CD4-positive, alpha-beta T cell treated with Interferon gamma for 1 hour (primary cell): ENCODE results near the gene SCARB2.
A peak's percentile ranks its signal among the peaks of the same experiment; 100 is the strongest.

Experiments
- DNase-seq: peaks from one replicate; pipeline ENCODE4 v3.0.0-alpha.2; 2020

Gene SCARB2

DNA sequence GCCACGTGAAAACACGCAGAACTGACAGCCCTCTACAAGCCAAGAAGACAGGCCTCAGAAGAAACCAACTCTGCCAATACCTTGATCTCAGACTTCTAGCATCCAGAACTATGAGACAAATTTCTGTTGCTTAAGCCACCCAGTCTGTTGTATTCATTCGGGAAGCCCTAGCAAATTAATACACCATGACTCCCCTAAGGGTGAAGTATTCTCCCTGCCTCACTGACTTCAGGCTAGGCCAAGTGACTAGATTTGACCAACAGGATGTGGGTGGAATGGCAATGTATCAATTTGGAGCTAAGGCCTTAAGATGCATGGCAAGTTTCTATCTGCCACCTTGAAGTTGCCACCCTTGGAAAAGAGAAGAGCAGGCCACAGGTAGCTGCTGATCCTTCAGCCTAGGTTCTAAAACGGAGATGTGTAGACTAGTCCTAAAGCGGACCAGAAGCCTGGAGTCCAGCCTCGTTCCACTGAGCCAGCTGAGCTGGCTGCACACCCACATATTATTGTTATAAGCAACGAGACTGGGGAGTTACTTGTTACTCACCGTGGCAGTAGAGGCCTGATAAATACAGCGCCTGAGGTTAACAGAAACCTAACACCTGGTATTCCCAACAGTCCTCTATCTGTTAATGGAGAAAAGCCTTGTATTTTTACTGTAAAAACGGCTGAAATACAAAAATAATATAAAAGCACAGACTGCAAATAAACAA, 16.4 kb downstream of the SCARB2 start:
- DNase-seq = no peak

DNA sequence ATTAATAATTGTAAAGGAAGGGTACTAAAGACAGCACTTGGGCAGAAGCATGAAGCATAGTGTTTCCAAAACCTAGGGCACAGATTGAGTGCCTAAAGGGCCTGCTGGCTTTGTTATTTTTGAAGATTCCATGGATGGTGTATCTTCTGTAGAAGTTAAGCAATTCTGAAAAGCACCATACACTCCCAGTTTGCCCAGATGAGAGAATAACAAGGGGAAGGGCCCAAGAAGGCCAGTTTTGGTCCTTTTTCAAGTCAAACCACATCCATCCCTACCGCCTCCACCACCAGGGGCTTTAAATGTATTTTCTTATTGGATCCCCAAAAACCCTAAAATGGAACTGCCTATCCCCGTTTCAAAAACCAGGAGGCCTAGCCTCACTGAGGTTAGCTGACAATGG, 17.2 kb downstream of the SCARB2 start:
- no peak for DNase-seq

DNA sequence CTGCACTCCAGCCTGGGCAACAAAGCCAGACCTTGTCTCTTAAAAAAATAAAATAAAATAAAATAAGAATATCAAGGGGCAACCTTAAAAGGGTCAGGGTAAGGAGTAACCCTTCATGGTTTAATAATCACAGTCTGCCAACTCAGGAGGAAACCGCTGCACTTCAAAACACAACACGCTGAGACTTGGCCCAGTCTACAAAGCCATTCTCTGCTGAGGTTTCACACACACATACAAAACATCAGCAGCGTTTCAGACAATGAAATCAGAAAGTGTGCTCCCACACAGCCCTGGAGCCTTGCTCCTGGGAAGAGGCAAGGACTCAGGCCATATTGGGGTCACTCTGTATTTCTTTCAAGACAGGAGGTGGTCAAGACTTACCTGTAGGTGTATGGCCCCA, 18.3 kb downstream of the SCARB2 start:
- no peak for DNase-seq

DNA sequence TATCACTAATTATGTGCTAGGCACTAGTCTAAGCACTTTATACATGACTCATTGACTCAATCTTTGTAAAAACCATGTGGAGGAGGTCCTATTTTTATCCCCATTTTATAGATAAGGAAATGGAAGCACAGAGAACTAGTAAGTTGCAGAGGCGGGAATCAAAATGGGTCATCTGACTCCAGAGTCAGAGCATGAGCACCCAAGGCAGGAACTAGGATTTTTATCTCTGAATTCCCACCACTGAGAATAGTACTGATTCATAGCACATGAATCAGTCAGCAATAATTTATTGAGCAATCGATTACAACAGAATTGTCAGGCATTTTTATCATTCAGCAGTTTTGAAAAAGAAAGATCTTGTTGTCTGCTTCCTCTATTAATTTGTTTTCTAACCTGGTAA, 19.3 kb downstream of the SCARB2 start:
- DNase-seq = no peak

DNA sequence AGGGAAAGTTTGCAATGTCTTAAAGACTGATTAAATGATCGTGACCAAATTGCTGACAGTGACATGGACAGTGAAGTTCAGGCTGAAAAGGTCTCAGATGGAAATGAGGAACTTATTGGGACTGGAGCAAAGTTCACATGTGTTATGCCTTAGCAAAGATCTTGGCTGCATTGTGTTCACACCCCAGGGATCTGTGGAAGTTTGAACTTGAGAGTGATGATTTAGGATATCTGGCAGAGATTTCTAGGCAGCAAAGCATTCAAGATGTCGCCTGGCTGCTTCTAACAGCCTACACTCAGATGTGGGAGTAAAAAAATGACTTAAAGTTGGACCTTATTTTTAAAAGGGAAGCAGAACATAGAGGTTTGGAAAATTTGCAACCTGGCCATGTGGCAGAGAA, 21.4 kb downstream of the SCARB2 start:
- no peak for DNase-seq

DNA sequence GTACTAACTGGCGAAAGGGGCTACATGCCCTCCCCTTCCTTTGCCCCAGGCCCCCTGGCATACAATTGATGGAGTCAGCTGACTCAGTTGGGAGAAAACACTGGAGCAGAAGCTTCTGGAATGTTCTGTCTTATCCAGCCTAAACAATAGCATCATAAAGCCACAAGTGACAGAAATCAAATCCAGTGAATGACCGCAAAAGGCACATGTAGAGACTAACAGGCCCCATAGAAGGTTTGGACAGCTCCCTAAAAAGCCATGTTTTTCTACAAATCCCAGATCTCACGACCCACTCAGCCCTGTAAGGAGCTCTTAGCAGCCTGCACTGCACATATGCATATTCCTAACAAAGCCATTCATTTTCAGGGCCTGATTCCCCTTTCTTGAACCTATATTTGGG, 25.1 kb downstream of the SCARB2 start:
- no peak for DNase-seq

DNA sequence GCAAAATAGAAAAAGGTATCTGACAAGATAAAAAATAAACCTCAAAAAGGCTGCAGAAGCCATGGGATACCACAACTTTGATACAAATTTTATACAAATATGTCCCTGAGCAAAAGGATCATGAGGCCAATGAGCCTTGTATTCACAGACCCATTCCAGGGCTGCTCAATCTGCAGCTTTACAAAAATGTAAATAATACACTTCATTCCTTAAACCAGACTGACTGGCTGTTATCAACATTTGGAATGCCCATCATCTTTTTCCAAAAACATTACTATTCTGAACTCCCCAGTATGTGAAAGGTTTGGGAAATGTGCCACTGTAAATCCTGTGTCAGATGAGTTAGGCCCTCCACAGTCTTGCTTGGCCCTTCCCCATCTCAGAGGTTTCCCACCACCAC, 25.5 kb downstream of the SCARB2 start:
- no peak for DNase-seq

DNA sequence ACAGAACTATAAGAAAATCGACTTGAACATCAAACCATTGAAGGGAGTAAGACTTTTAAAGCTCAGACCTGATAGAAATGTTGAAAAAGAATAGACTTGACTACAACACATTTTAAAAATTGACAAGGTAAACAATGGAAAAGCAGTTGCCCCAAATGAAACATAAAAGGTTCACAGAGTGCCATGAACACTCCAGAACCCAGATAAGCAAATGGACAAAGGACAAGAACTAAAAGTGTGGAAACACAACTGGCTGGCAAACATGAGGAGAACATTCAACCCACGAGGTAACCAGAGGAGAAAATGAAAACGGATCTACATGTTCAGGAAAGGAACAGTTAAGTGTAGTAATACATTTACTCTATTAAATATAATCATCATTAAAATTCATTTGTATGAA, 26.5 kb downstream of the SCARB2 start:
- no peak for DNase-seq

DNA sequence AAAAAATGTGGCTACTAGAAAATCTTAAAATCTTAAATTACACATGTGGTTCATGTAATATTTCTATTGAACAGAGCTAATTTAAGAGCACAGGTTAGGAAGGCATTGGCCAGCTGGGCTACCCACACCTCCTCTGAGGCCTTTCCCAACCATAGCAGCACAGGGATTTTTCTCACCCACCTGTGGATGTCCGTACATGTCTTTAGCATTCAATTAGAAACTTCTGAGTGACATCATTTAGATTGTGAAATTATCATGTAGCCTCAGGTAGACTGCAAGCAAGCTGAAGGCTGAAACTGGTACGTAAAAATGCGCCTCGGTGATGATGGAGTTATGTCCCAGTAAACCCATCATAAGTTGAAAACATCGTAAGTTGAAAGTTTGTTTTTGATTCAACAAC, 31.2 kb downstream of the SCARB2 start:
- DNase-seq = no peak

DNA sequence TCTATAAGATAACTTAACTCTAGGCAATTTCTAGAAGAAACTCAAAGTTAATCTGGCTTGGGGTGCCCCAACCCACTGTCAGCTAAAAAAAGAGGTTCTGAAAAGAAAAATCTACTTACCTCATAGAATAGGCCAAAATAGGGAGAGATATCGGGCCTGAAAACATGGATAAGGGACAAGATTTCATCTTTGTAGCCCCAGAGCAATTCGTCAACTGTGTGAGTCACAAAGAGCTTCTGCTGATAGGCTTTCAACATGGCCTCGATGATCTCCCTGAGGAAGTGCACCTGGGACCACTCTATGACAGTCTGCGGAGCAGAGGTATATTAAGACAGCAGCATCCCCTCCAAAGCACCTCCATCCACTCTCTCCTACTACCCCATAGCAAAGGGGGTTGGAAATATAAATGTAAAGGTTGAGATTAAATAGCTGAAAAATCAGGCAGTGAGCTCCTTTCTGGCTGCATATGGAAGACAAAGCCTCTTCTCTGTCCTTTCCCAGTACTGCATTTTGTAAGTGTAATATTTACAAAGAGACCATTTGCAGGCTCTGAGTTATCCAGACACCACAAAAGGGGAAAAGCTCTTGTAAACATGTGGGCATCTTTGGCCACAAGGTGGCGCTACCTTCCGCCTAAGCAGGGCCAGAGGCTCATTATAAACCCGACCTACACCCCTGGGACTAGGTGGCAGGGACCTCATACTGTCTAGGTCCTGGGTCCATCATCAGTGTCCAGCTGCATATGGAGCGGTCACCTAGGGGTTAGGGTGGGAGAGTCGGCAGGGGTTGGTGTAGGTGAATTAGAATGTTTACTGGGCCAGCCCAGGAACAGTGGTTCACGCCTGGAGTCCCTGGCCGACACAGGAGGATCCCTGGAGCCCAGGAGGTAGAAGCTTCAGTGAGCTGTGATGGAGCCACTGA, 34.0 kb downstream of the SCARB2 start:
- peak; percentile 72 for DNase-seq

DNA sequence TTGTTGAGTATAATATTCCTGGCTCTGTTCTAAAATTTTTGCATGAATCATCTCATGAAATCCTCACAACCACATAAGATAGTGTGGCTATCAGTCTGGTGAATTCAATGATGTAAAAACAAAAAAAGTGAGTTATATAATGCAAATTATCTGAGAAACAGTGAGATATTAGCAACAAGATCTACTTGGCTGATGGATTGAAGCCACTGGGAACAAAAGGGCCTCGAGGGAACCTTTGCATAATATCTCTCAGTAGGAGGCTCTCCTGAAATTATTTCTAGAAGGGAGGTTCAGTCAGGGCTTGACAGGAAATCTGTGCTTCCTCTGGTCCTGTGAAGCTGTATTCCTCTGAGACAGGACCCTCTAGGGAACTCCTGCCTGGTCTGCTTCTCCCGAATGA, 35.3 kb downstream of the SCARB2 start:
- DNase-seq = no peak

DNA sequence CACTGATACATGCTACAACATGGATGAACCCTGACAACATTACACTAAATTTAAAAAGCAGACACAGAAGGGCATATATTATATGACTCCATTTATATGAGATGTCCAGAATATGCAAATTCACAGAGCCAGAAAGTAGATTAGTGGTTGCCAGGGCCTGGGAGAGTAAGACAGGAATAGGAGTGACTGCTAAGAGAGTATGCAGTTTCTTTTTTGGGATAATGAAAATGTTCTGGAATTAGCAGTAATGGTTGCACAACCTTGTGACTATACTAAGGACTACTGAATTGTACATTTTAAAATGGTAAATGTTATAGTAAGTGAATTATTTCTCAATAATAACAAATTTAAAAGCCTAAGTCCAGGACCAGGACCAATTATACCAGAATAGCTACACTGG, 35.9 kb downstream of the SCARB2 start:
- no peak for DNase-seq

DNA sequence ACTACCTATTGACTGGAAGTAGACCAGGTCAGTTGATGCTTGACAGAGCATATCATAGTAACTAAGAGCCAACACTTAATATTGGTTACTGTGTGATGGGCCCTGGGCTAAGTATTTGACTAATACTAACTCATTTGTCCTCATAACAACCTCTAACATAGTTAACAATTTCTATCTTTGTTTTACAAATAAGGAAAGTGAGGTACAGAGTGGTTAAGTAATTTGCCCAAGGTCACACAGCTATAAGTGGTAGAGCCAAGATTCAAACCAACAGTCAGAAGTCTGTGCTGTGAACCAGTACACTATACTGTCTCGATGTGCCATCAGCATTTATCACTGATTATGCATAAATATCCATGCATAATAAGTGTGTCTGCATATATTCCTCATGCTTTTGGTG, 38.3 kb downstream of the SCARB2 start:
- no peak for DNase-seq

DNA sequence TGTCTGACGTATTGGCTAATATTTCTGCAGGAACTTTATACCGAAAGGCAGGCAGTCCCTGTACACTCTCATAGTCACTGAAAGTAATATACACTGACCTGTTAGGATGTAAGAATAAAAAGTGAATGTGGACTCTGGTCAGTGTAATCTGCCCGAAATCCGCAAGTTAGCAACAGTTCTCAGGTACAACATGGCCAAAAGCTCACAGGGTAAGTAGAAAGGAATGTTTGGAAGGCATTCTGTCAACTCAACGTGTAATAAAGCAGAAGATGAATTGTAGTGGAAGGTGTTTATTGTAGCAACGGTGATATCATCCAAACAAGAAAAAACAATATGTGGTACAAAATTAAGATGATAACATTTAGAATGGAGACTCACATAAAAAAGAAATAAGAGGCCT, 39.4 kb downstream of the SCARB2 start:
- DNase-seq = no peak

DNA sequence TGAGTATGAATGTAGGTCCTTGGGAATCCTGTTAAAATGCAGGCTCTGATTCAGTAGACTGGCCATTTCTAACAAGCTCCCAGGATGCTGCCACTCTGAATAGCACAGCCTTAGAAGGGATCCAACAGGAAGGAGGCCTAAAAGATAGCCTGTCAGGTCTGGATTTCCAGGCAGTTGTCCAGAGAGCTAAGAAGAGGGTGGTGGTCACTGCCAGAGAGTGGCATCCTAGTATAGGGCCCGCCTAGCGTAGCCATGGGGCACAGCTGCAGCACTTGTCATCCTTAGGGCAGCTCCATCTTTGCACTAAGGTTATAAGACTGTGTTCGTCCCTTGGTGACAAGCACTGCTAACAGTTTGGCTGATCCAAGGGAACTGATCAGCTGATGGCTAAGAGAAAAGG, 44.9 kb downstream of the SCARB2 start:
- no peak for DNase-seq

DNA sequence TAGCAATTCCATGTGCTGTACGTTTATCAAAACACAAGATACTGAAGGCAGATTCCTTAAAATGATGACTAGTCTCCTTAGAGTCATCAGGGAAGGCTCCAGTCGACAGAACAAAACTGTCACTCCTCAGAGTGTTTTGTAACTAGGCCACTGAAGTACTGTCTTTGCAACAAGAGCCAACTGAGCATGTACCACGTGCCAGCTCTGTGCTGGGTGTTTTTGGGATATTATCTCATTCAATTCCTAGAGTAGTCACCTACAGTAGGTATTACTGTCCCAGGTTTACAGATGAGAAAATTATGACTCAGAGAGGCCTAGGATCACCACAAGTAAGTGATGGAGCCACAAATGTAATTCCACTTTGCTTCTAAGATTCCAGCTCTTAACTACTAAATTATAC, 47.1 kb downstream of the SCARB2 start:
- DNase-seq = no peak

DNA sequence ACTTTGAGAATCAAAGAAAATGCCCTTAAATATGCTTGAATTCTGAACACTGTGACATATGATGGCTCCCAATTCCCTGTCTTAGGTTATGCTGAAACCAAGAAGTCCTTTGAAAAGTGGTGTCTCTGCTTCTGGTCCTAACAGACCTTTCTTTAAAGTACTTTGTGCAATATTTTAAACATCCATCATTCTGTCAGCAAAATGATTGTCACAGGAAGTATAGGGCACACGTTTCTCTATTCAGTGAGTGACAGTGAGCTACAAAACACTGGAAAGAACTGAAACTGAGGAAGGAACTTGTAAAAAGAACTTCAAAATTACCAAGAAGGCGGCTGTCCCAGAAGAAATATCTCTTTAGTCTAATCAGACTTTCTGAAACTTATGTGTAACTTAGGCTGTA, 53.3 kb downstream of the SCARB2 start:
- no peak for DNase-seq

DNA sequence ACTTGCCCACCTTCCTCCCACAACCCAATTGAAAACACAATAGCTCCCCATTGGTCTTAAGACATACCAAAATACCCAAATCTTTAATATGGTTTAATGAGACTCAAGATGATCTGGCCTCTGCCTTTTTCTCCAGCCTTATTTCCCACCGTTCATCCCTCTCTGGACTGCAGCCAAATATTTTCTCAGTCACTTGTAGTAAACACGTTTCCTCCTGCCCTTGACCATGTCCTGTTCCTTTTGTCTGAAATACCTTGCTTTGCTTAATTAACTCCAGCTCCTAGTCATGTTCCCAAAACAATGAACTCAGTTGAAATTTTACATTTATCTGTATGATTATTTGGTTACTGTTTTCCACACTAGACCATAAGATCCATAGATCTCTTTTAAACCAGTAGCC, 57.0 kb downstream of the SCARB2 start:
- DNase-seq = no peak

DNA sequence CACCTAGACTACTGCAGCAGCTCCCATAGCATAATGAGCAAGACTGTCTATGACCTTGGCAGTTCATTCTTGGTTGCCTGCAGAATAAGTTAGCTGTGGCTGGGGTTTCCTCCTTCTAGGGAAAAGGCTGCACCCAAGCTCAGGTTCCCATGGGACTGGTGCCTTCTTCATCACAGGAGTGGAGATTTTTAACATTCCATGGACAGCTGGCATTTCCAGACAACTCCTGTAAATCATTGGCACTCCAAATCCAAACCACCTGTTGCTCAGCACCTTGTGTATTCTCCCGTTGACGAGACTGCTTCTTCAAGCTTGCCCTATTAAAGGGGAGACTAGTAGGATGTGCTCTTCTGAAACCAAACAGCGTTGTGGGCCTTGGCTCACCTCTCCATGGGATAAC, 57.6 kb downstream of the SCARB2 start:
- no peak for DNase-seq

DNA sequence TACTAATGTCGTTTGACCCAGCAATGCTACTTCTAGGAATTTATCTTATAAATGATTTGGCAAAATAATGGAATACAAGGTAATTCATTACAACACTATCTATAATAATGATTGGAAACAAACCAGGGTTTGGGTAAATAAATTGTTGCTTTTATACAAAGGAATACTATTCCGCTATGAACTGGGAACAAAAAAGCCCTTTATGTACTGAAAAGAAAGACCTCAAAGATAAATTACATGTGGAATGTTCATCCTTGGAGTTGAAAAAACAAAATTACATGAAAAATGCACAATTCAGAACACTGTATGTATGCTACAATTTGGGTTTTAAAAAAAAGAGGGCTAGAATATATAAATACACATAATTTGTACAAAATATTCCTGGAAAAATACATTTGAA, 60.3 kb downstream of the SCARB2 start:
- no peak for DNase-seq

DNA sequence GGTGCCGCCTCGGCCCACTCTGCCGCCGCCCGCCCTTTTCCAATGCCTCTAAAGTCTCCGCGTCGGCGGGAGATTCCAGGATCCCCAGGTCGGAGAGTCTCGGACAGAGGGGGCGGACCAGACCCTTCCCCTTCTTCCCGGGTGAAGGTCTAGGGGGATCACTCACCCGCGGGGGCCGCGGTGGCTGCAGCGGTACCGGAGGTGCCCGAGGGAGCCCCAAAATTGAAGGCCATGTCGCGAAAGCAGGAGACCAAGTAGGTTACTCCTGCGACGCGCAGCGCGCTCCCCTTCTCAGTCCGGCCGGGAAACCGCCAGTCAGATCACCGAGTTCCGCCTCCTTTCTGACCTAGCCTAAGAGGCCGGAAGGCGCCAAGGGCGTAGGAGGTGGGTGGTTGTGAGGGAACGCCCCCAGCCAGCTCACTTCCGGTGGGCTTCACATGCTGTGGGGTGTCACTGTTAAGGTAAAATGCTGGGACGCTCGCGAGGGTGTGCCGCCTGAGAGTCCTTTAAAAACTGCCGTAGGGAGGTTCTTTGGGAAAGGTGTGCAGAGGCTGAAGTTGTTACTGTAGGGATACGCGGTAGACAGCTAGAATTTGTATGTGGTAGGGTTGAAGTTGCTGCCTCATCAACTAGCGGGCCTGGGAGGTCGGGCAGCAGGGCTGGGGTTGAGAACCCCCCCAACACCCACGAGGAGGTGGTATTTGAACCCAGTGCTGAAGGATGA, 65.3 kb downstream of the SCARB2 start, which contains the start of gene NUP54:
TSS of gene NUP54 (minus strand) at position 256 of the 724 bp plus-strand sequence. CDS start at position 233, 23 bp downstream.
- DNase-seq = peak; percentile 93

DNA sequence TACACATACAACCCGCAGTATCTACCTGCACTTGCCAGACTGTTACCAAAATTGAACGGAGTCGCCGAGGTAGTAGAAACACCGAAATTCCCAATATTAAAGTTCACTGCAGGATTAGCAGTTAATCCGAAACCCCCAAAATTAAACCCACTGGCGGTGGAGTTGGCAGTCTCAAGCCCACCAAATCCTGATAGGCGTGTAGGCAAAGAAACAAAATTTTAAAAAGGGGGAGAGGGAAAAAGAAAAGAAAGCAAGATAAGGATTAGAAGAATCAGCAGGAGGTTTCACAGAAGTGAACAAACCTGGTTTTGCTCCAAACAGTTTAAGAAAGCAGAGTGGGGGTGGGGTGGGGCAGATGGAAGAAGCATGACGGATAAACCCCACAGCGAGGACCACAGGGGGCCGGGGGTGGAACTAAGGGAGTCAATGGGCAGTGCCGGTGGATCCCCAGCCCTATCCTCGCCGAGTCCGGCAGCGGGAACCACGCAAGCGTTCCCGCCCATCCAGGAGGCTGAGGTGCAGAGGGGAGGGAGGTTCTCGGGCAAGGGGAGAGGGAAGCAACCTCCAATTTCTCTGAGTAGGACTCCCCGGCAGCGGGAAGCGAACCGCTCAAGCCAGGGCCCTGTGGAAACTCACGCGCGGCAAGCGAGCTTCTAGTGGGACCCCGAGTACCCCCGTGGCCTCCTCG, 66.0 kb downstream of the SCARB2 start:
- peak; percentile 38 for DNase-seq

DNA sequence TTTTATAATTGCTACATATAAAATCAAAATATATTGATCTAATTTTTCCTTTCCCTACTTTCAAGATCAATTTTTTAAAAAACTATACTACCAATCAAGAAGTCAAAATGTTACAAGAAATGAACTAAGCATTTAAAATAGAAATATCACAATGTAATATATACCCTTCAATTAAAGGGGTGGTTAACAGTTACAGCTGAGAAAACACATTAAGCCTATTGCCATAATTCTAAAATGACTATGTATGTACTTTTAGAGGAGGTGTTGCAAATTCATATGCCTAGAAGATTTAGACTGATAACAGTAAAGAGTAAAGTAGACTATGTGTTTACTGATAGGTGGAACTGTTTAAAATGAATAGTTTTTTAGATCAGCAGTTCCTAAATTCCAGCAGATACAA, 69.1 kb downstream of the SCARB2 start:
- DNase-seq = no peak
